ENCODE results near the gene AGAP1.

- TF ChIP-seq POLR2AphosphoS5 (IDR thresholded peaks at IDR 0.05) (no peak), POLR2A (IDR thresholded peaks at IDR 0.05) (no peak), CTCF (IDR thresholded peaks at IDR 0.05) (no peak)
Measured at GRCh38 chr2:235944591-235944990, 450.7 kb downstream of the AGAP1 start.

Measured in sigmoid colon (tissue), 4 donors.